HL-60 (cell line): ENCODE results near the gene IFNLR1.

Experiments used
- GABPA ChIP-seq: IDR thresholded peaks from 2 replicates; pipeline ENCODE4 v1.6.1; 2012; ENCODE audit warnings: low read depth
- POLR2AphosphoS5 ChIP-seq: IDR thresholded peaks from 2 replicates; pipeline ENCODE4 v1.6.1; 2012; ENCODE audit warnings: low read depth
- REST ChIP-seq: IDR thresholded peaks from 2 replicates; pipeline ENCODE4 v1.6.1; 2012; ENCODE audit warnings: low read depth; ENCODE audit not compliant: insufficient replicate concordance
- SPI1 ChIP-seq: IDR thresholded peaks from 2 replicates; pipeline ENCODE4 v1.6.1; 2012; ENCODE audit warnings: low read depth, mild to moderate bottlenecking, borderline replicate concordance
- TF ChIP-seq, protein P1 (sequence below): IDR thresholded peaks from one replicate; pipeline ENCODE4 v1.5.1; 2011; ENCODE audit warnings: low read length, control low read depth, inconsistent platforms; ENCODE audit not compliant: insufficient read depth

GRCh38 chr1:24124980-24125379 lies 62.1 kb downstream of the IFNLR1 start:
- TF ChIP-seq, protein P1, sequence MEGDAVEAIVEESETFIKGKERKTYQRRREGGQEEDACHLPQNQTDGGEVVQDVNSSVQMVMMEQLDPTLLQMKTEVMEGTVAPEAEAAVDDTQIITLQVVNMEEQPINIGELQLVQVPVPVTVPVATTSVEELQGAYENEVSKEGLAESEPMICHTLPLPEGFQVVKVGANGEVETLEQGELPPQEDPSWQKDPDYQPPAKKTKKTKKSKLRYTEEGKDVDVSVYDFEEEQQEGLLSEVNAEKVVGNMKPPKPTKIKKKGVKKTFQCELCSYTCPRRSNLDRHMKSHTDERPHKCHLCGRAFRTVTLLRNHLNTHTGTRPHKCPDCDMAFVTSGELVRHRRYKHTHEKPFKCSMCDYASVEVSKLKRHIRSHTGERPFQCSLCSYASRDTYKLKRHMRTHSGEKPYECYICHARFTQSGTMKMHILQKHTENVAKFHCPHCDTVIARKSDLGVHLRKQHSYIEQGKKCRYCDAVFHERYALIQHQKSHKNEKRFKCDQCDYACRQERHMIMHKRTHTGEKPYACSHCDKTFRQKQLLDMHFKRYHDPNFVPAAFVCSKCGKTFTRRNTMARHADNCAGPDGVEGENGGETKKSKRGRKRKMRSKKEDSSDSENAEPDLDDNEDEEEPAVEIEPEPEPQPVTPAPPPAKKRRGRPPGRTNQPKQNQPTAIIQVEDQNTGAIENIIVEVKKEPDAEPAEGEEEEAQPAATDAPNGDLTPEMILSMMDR = no peak
- no peak for TF ChIP-seq REST
- no peak for TF ChIP-seq GABPA
- no peak for TF ChIP-seq SPI1
- no peak for TF ChIP-seq POLR2AphosphoS5
